Right atrium auricular region (tissue), 2 donors: ENCODE measurements around the gene AP1B1. TPM values are rescaled to one million over a fixed set of nuclear protein-coding genes. Genes with fewer than 3 reads are reported as not detected.
"Not testable (repeated sequence)": the region's sequence is repeated elsewhere in the genome, so short reads cannot be mapped to it uniquely, and the experiment has no call there.

Experiments used
- DNase-seq: peaks from one replicate; pipeline ENCODE4 v3.0.0-alpha.2; 2019; ENCODE audit warnings: low spot score
- H3K27ac ChIP-seq, 2 donors: fragments of 200-600 bp; sonication (generic); 1 replicate in 1 of 2; 2 replicates in 1 of 2; pipeline ENCODE4 v1.5.1; 2016 to 2019
- H3K27me3 ChIP-seq, 2 donors: fragments of 200-600 bp; sonication (generic); one replicate each; pipeline versions ENCODE4 v1.5.1 to v1.6.0; 2017 to 2019
- H3K36me3 ChIP-seq: fragments of 200-600 bp; sonication (generic); one replicate; pipeline ENCODE4 v1.5.1; 2016
- H3K4me1 ChIP-seq, 2 donors: fragments of 200-600 bp; sonication (generic); one replicate each; pipeline versions ENCODE4 v1.5.1 to v1.6.0; 2017 to 2019
- H3K4me3 ChIP-seq, 2 donors: fragments of 200-600 bp; sonication (generic); 1 replicate in 1 of 2; 2 replicates in 1 of 2; pipeline ENCODE4 v1.5.1; 2017 to 2019; ENCODE audit warnings: mild to moderate bottlenecking in 1 of 2, moderate library complexity in 1 of 2
- H3K9me3 ChIP-seq, 2 donors: fragments of 200-600 bp; sonication (generic); one replicate each; pipeline ENCODE4 v1.5.1; 2019
- CTCF ChIP-seq, 2 donors: fragments of 200-600 bp; sonication (generic); IDR thresholded peaks; one replicate each; pipeline ENCODE4 v1.5.1; 2019; ENCODE audit warnings: antibody characterized with exemption in 2 of 2
- total RNA-seq, 2 donors: library from RNA; depleted of rRNA; stranded (reverse); fragments of >200 nt; gene quantifications; one replicate each; pipeline ENCODE4 v1.1.0, GENCODE V29; 2016

AP1B1 gene
- total RNA-seq, 2 donors from 2014 or later: 31.4 to 46.2 TPM

- H3K36me3 ChIP-seq: peaks cover 97% of the 10 kb centered on the region
- H3K9me3 ChIP-seq: no peaks in the 10 kb centered on the region
- H3K27ac ChIP-seq: no peak overlapping the region
- no peaks in the 10 kb centered on the region for H3K27me3 ChIP-seq
- H3K4me1 ChIP-seq: no peaks in the 10 kb centered on the region
- TF ChIP-seq CTCF (IDR thresholded peaks at IDR 0.05): no peak
- no peak overlapping the region for H3K4me3 ChIP-seq
- DNase-seq: no peak
Measured at GRCh38 chr22:29351042-29351441, 37.3 kb downstream of the AP1B1 start.

DNA sequence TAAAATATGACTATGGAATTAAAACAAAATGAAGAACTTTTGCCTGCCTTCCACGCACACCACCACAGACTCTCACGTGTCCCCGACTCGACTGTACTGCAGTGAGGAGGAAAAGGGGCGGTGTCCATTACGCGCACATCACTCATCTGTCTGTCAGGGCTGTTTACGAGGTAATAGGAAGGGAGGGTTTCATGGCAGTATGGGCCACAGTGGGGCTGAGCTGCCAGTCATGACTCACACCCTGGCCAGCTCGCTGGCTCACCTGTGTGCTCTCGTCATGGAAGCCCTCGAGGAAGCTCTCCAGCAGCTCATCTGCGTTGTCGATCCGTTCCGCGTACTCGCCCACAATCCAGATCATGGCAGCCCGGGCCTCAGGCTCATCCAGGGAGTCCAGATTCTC is 39.4 kb downstream of the AP1B1 start:
- no peak for TF ChIP-seq CTCF (IDR thresholded peaks at IDR 0.05)
- no peak overlapping the region for H3K27ac ChIP-seq
- peaks cover 0 to 7% of the 10 kb centered on the region in 2 donors for H3K4me1 ChIP-seq
- no peaks in the 10 kb centered on the region for H3K27me3 ChIP-seq
- H3K4me3 ChIP-seq: no peak overlapping the region
- peaks cover 76% of the 10 kb centered on the region for H3K36me3 ChIP-seq
- DNase-seq: no peak
- H3K9me3 ChIP-seq: no peaks in the 10 kb centered on the region

DNA sequence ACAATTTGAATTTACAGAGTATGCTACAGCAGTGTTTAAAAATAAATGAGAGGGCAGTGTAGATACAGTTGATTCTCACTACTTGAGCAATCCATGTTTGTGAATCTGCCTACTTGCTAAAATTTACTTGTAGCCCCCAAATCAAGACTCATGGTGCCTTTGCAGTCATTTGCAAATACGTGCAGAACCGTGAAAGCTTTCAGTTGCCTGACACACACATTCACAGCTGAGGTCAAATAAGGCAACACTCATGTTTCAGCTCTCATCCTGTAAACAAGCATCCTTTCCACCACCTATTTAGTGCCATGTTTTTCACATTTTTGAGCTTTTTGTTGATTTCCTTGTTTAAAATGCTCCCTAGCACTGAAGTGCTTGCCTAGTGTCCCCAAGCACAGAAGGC is 40.3 kb downstream of the AP1B1 start:
- H3K4me3 ChIP-seq: no peak overlapping the region
- no peak for TF ChIP-seq CTCF (IDR thresholded peaks at IDR 0.05)
- H3K36me3 ChIP-seq: peaks cover 67% of the 10 kb centered on the region
- no peak for DNase-seq
- no peak overlapping the region for H3K27ac ChIP-seq
- no peaks in the 10 kb centered on the region for H3K27me3 ChIP-seq
- no peaks in the 10 kb centered on the region for H3K9me3 ChIP-seq
- peaks cover 0 to 13% of the 10 kb centered on the region in 2 donors for H3K4me1 ChIP-seq

DNA sequence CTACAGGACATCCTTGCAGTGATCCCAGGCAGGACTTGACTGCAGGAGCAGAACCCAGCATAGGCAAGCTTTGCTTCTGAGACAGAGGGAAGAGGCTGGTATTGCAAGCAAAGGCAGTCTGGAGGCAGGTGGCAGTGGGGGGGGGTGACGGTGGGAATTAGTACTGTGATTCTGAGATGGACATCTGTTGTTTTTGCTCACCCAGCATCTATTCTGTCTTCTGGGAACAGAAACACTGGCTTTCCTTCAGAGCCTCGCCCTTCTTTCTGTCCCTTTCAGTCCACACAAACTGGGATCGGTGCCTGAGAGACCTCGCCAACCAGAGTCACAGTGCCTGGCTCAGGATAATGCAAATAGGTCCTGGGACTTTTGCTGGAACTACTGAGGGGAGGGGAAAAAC is 41.7 kb downstream of the AP1B1 start:
- no peak for DNase-seq
- no peak for TF ChIP-seq CTCF (IDR thresholded peaks at IDR 0.05)
- peaks cover 63% of the 10 kb centered on the region for H3K36me3 ChIP-seq
- no peak overlapping the region for H3K27ac ChIP-seq
- H3K27me3 ChIP-seq: no peaks in the 10 kb centered on the region
- no peaks in the 10 kb centered on the region for H3K9me3 ChIP-seq
- peaks cover 0 to 26% of the 10 kb centered on the region in 2 donors for H3K4me1 ChIP-seq
- H3K4me3 ChIP-seq: no peak overlapping the region

GRCh38 chr22:29345932-29346331 is 42.4 kb downstream of the AP1B1 start:
- Histone ChIP-seq H3K9me3 (no peaks in the 10 kb centered on the region), H3K4me3 (no peak overlapping the region), H3K27me3 (no peaks in the 10 kb centered on the region), H3K27ac (no peak overlapping the region), H3K36me3 (peaks cover 63% of the 10 kb centered on the region), H3K4me1 (peaks cover 0 to 27% of the 10 kb centered on the region in 2 donors)
- DNase-seq: no peak
- no peak for TF ChIP-seq CTCF (IDR thresholded peaks at IDR 0.05)

DNA sequence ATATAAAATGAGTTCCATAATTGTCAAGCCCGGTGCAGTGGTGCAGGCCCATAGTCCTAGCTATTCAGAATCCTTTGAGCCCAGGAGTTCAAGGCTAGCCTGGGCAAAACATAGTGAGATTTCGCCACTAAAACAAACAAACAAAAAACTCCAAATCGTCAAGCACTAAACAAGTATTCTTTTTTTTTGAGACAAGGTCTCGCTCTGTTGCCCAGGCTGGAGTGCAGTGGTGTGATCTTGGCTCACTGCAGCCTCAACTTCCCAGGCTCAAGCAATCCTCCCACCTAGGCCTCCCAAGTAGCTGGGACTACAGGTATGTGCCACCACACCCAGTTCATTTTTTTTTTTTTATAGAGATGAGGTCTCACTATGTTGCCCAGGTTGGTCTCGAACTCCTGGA is 43.5 kb downstream of the AP1B1 start:
- not testable (repeated sequence) for H3K27ac ChIP-seq, H3K27me3 ChIP-seq, H3K9me3 ChIP-seq, DNase-seq, H3K4me3 ChIP-seq
- peaks cover 0 to 27% of the 10 kb centered on the region in 2 donors for H3K4me1 ChIP-seq
- H3K36me3 ChIP-seq: peaks cover 63% of the 10 kb centered on the region
